Measurements from ENCODE around the gene BRD4. TPM values are rescaled to one million over a fixed set of nuclear protein-coding genes. Genes with fewer than 3 reads are reported as not detected.
A peak's percentile ranks its signal among the peaks of the same experiment; 100 is the strongest.

Gene BRD4
- total RNA-seq, 1 donor from 2014 or later = 143 TPM

DNA sequence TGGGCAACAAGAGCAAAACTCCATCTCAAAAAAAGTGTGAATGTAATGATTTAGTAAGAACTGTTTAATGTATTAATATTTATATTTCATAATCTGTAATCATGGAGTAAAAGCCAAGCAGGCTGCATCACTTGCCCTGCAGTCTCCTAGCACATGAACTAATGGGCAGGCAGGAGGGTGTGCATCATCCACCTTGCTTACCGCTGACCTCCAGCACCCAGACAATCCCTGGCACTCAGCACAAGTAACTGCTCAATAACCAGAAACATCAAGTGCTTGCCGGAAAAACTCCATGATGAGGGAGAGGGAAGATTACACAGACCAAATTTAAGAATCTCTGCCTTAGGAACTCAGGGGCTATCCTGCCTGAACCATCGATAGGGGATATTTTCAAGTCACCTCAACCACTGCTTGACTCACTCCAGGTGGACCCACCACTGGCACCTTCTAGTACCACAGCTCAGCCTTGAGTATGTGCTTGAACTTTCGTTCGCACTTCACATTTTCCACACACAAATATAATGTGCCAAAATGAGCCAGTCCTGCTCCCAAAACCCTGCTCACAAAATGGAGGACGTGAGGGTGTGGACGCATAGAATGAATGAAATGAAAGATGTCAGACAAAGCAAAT, 18.6 kb downstream of the BRD4 start:
- TF ChIP-seq, protein P1, sequence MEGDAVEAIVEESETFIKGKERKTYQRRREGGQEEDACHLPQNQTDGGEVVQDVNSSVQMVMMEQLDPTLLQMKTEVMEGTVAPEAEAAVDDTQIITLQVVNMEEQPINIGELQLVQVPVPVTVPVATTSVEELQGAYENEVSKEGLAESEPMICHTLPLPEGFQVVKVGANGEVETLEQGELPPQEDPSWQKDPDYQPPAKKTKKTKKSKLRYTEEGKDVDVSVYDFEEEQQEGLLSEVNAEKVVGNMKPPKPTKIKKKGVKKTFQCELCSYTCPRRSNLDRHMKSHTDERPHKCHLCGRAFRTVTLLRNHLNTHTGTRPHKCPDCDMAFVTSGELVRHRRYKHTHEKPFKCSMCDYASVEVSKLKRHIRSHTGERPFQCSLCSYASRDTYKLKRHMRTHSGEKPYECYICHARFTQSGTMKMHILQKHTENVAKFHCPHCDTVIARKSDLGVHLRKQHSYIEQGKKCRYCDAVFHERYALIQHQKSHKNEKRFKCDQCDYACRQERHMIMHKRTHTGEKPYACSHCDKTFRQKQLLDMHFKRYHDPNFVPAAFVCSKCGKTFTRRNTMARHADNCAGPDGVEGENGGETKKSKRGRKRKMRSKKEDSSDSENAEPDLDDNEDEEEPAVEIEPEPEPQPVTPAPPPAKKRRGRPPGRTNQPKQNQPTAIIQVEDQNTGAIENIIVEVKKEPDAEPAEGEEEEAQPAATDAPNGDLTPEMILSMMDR (IDR thresholded peaks at IDR 0.05) = no peak
- no peak overlapping the region for H3K4me3 Mint-ChIP-seq (ENCODE audit: unreplicated experiment)
- H3K4me1 Mint-ChIP-seq (ENCODE audit: unreplicated experiment) = peaks cover 70% of the 10 kb centered on the region
- H3K27ac Mint-ChIP-seq (ENCODE audit: unreplicated experiment) = peak overlapping the region; percentile 38
- no peak for DNase-seq (ENCODE audit: extremely low spot score, unreplicated experiment)
- H3K27me3 Mint-ChIP-seq (ENCODE audit: unreplicated experiment) = no peaks in the 10 kb centered on the region
- H3K36me3 Mint-ChIP-seq (ENCODE audit: unreplicated experiment) = no peaks in the 10 kb centered on the region
- no peaks in the 10 kb centered on the region for H3K9me3 Mint-ChIP-seq (ENCODE audit: unreplicated experiment)

DNA sequence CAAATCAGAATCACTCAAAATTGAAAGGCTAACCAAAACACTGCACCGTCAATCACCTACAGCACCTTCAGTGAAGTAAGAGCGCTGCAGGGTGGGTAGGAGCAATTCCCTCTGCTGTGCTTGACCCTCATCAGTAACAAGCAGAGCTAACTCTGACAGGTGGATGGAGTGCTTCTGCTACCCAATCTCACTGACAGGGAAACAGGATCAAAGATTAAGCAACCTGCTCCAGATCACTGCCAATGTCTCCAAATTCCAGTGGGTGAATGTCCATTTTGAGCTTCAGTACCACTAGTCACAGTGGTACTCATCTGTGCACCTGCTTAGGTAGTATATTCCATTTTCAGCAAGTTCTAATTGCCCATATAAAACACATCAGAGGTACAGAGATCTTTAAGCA, 25.2 kb downstream of the BRD4 start:
- no peak for DNase-seq (ENCODE audit: extremely low spot score, unreplicated experiment)
- peaks cover 47% of the 10 kb centered on the region for H3K4me1 Mint-ChIP-seq (ENCODE audit: unreplicated experiment)
- H3K4me3 Mint-ChIP-seq (ENCODE audit: unreplicated experiment) = no peak overlapping the region
- TF ChIP-seq, protein P1 (IDR thresholded peaks at IDR 0.05) = no peak
- H3K9me3 Mint-ChIP-seq (ENCODE audit: unreplicated experiment) = peaks cover 3% of the 10 kb centered on the region
- peaks cover 2% of the 10 kb centered on the region for H3K36me3 Mint-ChIP-seq (ENCODE audit: unreplicated experiment)
- peak overlapping the region; percentile 42 for H3K27ac Mint-ChIP-seq (ENCODE audit: unreplicated experiment)
- no peaks in the 10 kb centered on the region for H3K27me3 Mint-ChIP-seq (ENCODE audit: unreplicated experiment)

DNA sequence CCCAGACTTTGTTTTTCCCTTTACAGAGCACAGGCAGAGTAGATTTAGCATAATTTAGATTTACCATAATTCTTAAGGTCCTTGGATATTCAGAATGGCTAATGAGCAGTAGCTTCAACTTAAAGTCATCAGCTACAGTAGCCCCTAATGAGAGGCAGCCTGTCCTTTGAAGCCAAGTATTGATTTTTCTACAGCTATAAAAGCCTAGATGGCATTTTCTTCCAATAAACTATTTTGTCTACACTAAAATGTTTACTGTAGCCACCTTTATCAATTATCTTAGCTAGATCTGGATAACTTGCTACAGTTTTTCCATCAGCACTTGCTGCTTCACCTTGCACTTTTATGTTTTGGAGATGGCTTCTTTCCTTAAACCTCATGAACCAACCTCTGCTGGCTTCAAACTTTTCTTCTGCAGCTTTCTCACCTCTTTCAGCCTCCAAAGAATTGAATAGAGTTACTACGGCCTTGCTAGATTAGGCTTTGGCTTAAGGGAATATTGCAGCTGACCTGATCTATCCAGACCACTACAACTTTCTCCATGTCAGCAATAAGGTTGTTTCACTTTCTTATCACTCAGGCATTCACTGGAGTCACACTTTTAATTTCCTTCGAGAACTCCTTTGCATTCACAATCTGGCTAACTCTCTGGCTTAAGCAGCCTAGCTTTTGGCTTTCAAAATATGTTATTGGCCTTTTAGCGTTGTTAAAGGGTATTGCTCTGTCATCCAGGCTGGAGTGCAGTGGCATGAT, 26.6 kb downstream of the BRD4 start:
- Mint-ChIP-seq H3K27ac (ENCODE audit: unreplicated experiment) (no peak overlapping the region), H3K27me3 (ENCODE audit: unreplicated experiment) (no peaks in the 10 kb centered on the region), H3K4me1 (ENCODE audit: unreplicated experiment) (peaks cover 54% of the 10 kb centered on the region), H3K4me3 (ENCODE audit: unreplicated experiment) (no peak overlapping the region), H3K9me3 (ENCODE audit: unreplicated experiment) (peaks cover 3% of the 10 kb centered on the region), H3K36me3 (ENCODE audit: unreplicated experiment) (peaks cover 2% of the 10 kb centered on the region)
- TF ChIP-seq, protein P1 (IDR thresholded peaks at IDR 0.05) = no peak
- no peak for DNase-seq (ENCODE audit: extremely low spot score, unreplicated experiment)

DNA sequence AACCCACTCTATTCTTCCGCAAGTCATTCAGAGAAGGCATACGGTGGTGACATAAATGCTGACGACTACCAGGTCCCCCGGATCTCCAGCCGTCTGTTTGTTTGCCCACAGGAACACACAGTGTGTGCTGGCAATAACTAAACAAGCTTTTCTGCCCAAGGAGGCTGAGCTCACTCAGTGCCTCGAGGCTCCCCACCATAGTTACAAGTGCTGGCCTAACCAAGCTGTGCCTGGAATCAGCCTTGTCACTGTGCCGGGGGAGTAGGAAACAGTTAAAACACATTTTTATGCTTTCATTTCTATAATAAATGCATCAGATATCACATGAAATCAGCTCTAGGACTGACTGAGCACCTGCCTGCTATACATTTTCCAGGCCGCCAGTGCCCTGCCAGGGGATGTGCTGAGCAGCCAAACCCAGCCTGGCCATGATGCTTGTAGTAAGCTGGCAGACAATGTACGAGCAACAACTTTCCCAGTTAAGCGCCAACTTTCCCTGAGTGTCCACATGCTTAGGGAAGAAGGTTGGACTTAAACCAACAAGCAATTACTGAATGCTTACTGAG, 28.1 kb downstream of the BRD4 start:
- Mint-ChIP-seq H3K27ac (ENCODE audit: unreplicated experiment) (peak overlapping the region; percentile 74), H3K27me3 (ENCODE audit: unreplicated experiment) (no peaks in the 10 kb centered on the region), H3K36me3 (ENCODE audit: unreplicated experiment) (peaks cover 2% of the 10 kb centered on the region), H3K4me1 (ENCODE audit: unreplicated experiment) (peaks cover 62% of the 10 kb centered on the region), H3K4me3 (ENCODE audit: unreplicated experiment) (no peak overlapping the region), H3K9me3 (ENCODE audit: unreplicated experiment) (peaks cover 3% of the 10 kb centered on the region)
- TF ChIP-seq, protein P1 (IDR thresholded peaks at IDR 0.05) = no peak
- DNase-seq (ENCODE audit: extremely low spot score, unreplicated experiment) = no peak

Data from osteocyte (in vitro differentiated cells).